CD14-positive monocyte (primary cell): Measurements from ENCODE around the gene ABCG8. TPM values are rescaled to one million over a fixed set of nuclear protein-coding genes. Genes with fewer than 3 reads are reported as not detected.

ENCODE experiments used
- DNase-seq, 3 donors: peaks; one replicate each; pipeline ENCODE4 v3.0.0-alpha.2; 2011 to 2022
- H2AFZ ChIP-seq: 2 replicates; pipeline ENCODE4 v1.6.0; 2012; ENCODE audit warnings: mild to moderate bottlenecking, low read depth, low read length, inconsistent platforms; ENCODE audit not compliant: insufficient read depth, poor library complexity, severe bottlenecking
- H3K27ac ChIP-seq, 2 donors: 1 replicate in 1 of 2; 2 replicates in 1 of 2; pipeline ENCODE4 v1.5.1; 2012 to 2013; ENCODE audit warnings: low read length in 2 of 2, control low read depth in 1 of 2, inconsistent platforms in 1 of 2, low read depth in 1 of 2, mild to moderate bottlenecking in 1 of 2
- H3K27me3 ChIP-seq, 2 donors: one replicate each; pipeline versions ENCODE4 v1.6.0 to v1.6.1; 2011 to 2013; ENCODE audit warnings: low read length in 2 of 2; ENCODE audit not compliant: control insufficient read depth in 2 of 2, insufficient read depth in 2 of 2
- H3K36me3 ChIP-seq, 2 donors: replicated peaks in 1 of 2; 1 replicate in 1 of 2; 2 replicates in 1 of 2; pipeline versions ENCODE4 v1.5.1 to v1.6.1; 2012 to 2013; ENCODE audit warnings: low read length in 2 of 2, control low read depth in 1 of 2, inconsistent platforms in 1 of 2, mild to moderate bottlenecking in 1 of 2; ENCODE audit not compliant: insufficient read depth in 2 of 2, control insufficient read depth in 1 of 2
- H3K4me1 ChIP-seq, 2 donors: 1 replicate in 1 of 2; 2 replicates in 1 of 2; pipeline versions ENCODE4 v1.5.1 to v1.6.1; 2012 to 2013; ENCODE audit warnings: low read length in 2 of 2, control low read depth in 1 of 2, inconsistent platforms in 1 of 2, mild to moderate bottlenecking in 1 of 2, moderate library complexity in 1 of 2; ENCODE audit not compliant: insufficient read depth in 2 of 2, control insufficient read depth in 1 of 2
- H3K4me2 ChIP-seq: replicated peaks from 2 replicates; pipeline ENCODE3; 2012; ENCODE audit warnings: low read length, moderate library complexity, mild to moderate bottlenecking; ENCODE audit not compliant: poor library complexity, severe bottlenecking; ENCODE audit errors: extremely low read depth
- H3K4me3 ChIP-seq, 3 experiments: fragments of 200-600 bp in 1 of 3; sonication (generic) in 1 of 3; replicated peaks in 1 of 3; 1 replicate in 2 of 3; 2 replicates in 1 of 3; pipeline ENCODE4 v1.5.1; 2011 to 2013; ENCODE audit warnings: low read length in 3 of 3, mild to moderate bottlenecking in 3 of 3, control low read depth in 2 of 3, low read depth in 2 of 3, inconsistent platforms in 1 of 3, moderate library complexity in 1 of 3
- H3K79me2 ChIP-seq: 2 replicates; pipeline ENCODE4 v1.6.0; 2012; ENCODE audit warnings: mild to moderate bottlenecking, control low read depth, inconsistent platforms, low read length, moderate library complexity; ENCODE audit not compliant: insufficient read depth
- H3K9ac ChIP-seq: 2 replicates; pipeline ENCODE4 v1.6.0; 2017; ENCODE audit warnings: low read length, mild to moderate bottlenecking; ENCODE audit not compliant: insufficient read depth, poor library complexity, severe bottlenecking
- H3K9me3 ChIP-seq, 2 donors: replicated peaks in 1 of 2; 1 replicate in 1 of 2; 2 replicates in 1 of 2; pipeline versions ENCODE4 v1.5.1 to v1.6.1; 2012 to 2013; ENCODE audit warnings: low read length in 2 of 2, control low read depth in 1 of 2; ENCODE audit not compliant: control insufficient read depth in 1 of 2, insufficient read depth in 1 of 2
- H4K20me1 ChIP-seq: 2 replicates; pipeline ENCODE4 v1.6.0; 2012; ENCODE audit warnings: mild to moderate bottlenecking, low read length, control low read depth, moderate library complexity; ENCODE audit not compliant: insufficient read depth
- H3K27ac Mint-ChIP-seq, 7 donors: one replicate each; pipeline ENCODE4 v1.8.0; 2020; ENCODE audit warnings: mild to moderate bottlenecking in 7 of 7, mixed read lengths in 7 of 7, moderate library complexity in 6 of 7, inconsistent platforms in 2 of 7
- H3K27me3 Mint-ChIP-seq, 3 donors: one replicate each; pipeline ENCODE4 v1.8.0; 2021 to 2022; ENCODE audit warnings: low read depth in 3 of 3, mild to moderate bottlenecking in 3 of 3, mixed read lengths in 3 of 3, moderate library complexity in 3 of 3, inconsistent platforms in 1 of 3
- H3K36me3 Mint-ChIP-seq, 2 donors: one replicate each; pipeline ENCODE4 v1.8.0; 2020; ENCODE audit warnings: mixed read lengths in 2 of 2, inconsistent platforms in 1 of 2, mild to moderate bottlenecking in 1 of 2
- H3K4me1 Mint-ChIP-seq: one replicate; pipeline ENCODE4 v1.8.0; 2020; ENCODE audit warnings: mild to moderate bottlenecking, mixed read lengths
- H3K4me3 Mint-ChIP-seq, 2 donors: one replicate each; pipeline ENCODE4 v1.8.0; 2020; ENCODE audit warnings: mild to moderate bottlenecking in 2 of 2, mixed read lengths in 2 of 2, moderate library complexity in 1 of 2
- H3K9me3 Mint-ChIP-seq, 7 donors: one replicate each; pipeline ENCODE4 v1.8.0; 2020 to 2022; ENCODE audit warnings: mixed read lengths in 7 of 7, mild to moderate bottlenecking in 6 of 7, moderate library complexity in 6 of 7, inconsistent platforms in 2 of 7
- CTCF ChIP-seq: fragments of 200-600 bp; IDR thresholded peaks from one replicate; pipeline ENCODE4 v1.8.0; 2022; ENCODE audit warnings: antibody characterized with exemption, mild to moderate bottlenecking
- WGBS: methylation state at CpG from one replicate; pipeline ENCODE4 v1.1.5; 2013; ENCODE audit warnings: missing lambda C conversion rate; ENCODE audit not compliant: insufficient coverage; 5-methylcytosine and 5-hydroxymethylcytosine counted together
- intact Hi-C, 2 donors: fragments of 100-400 bp; cut with micrococcal nuclease; formaldehyde crosslinking; loops; one replicate each; pipeline versions ENCODE4 v1.15.0 to v1.15.1; 2023
- polyA plus RNA-seq, 3 donors: library from polyadenylated mRNA; depleted of rRNA in 1 of 3; unstranded in 2 of 3; stranded (reverse) in 1 of 3; fragments of 300-500 nt in 2 of 3; fragments of >200 nt in 1 of 3; fragmentation: Illumina TruSeq in 2 of 3; gene quantifications; 1 replicate in 2 of 3; 2 replicates in 1 of 3; pipeline ENCODE4 v1.2.3, GENCODE V29; 2012 to 2021

The ABCG8 gene
- polyA plus RNA-seq, 3 donors, result not detected

- H3K27me3 ChIP-seq, result no peaks in the 10 kb centered on the region
- H2AFZ ChIP-seq, result no peak overlapping the region
Observed at GRCh38 chr2:43794956-43795355, 43.8 kb upstream of the ABCG8 start.

GRCh38 chr2:43796206-43796605 lies 42.6 kb upstream of the ABCG8 start:
- Mint-ChIP-seq H3K27ac (no peak overlapping the region), H3K4me1 (peaks cover 3% of the 10 kb centered on the region), H3K27me3 (no peaks in the 10 kb centered on the region), H3K36me3 (peaks cover 1 to 3% of the 10 kb centered on the region in 2 donors), H3K9me3 (no peaks in the 10 kb centered on the region), H3K4me3 (no peak overlapping the region)
- H2AFZ ChIP-seq, result no peak overlapping the region
- no CpG with 5 or more reads among the region's 1 CpG for WGBS
- H3K79me2 ChIP-seq, result no peaks in the 10 kb centered on the region
- intact Hi-C loops, result no loop called here
- H3K36me3 ChIP-seq, result no peaks in the 10 kb centered on the region
- H3K4me1 ChIP-seq, result no peaks in the 10 kb centered on the region
- H3K27ac ChIP-seq, result no peak overlapping the region
- H3K9me3 ChIP-seq, result no peaks in the 10 kb centered on the region
- no peak overlapping the region for H3K4me2 ChIP-seq
- TF ChIP-seq CTCF, result no peak
- no peak overlapping the region for H3K9ac ChIP-seq
- H4K20me1 ChIP-seq, result no peaks in the 10 kb centered on the region
- H3K27me3 ChIP-seq, result no peaks in the 10 kb centered on the region
- no peak overlapping the region for H3K4me3 ChIP-seq
- DNase-seq, result no peak

More at GRCh38 chr2:43794956-43795355, 43.8 kb upstream of the ABCG8 start:
- H3K27ac ChIP-seq, result no peak overlapping the region
- no peaks in the 10 kb centered on the region for H3K79me2 ChIP-seq
- no peak for TF ChIP-seq CTCF
- Mint-ChIP-seq H3K27me3 (no peaks in the 10 kb centered on the region), H3K4me1 (peaks cover 3% of the 10 kb centered on the region), H3K9me3 (no peaks in the 10 kb centered on the region), H3K4me3 (no peak overlapping the region), H3K27ac (no peak overlapping the region), H3K36me3 (peaks cover 1 to 3% of the 10 kb centered on the region in 2 donors)
- no peaks in the 10 kb centered on the region for H4K20me1 ChIP-seq
- no peaks in the 10 kb centered on the region for H3K4me1 ChIP-seq
- intact Hi-C loops, result no loop called here
- H3K9me3 ChIP-seq, result no peaks in the 10 kb centered on the region
- H3K4me3 ChIP-seq, result no peak overlapping the region
- no peak overlapping the region for H3K9ac ChIP-seq
- DNase-seq, result no peak
- no peak overlapping the region for H3K4me2 ChIP-seq
- no CpG with 5 or more reads among the region's 9 CpGs for WGBS
- H3K36me3 ChIP-seq, result no peaks in the 10 kb centered on the region
